Glutamatergic neuron (in vitro differentiated cells): Measurements from ENCODE around the gene HDAC4. TPM values are rescaled to one million over a fixed set of nuclear protein-coding genes. Genes with fewer than 3 reads are reported as not detected.

Experiments
- DNase-seq: peaks from one replicate; pipeline ENCODE4 v3.0.0; 2022
- H3K27ac Mint-ChIP-seq: one replicate; pipeline ENCODE4 v1.8.0; 2020; ENCODE audit warnings: mild to moderate bottlenecking, mixed read lengths, inconsistent platforms; ENCODE audit not compliant: unreplicated experiment
- H3K27me3 Mint-ChIP-seq: one replicate; pipeline ENCODE4 v1.8.0; 2020; ENCODE audit warnings: mild to moderate bottlenecking, moderate library complexity, mixed read lengths, inconsistent platforms; ENCODE audit not compliant: unreplicated experiment
- H3K36me3 Mint-ChIP-seq: one replicate; pipeline ENCODE4 v1.8.0; 2020; ENCODE audit warnings: mild to moderate bottlenecking, mixed read lengths, inconsistent platforms; ENCODE audit not compliant: unreplicated experiment
- H3K4me1 Mint-ChIP-seq: one replicate; pipeline ENCODE4 v1.8.0; 2020; ENCODE audit warnings: mild to moderate bottlenecking, low read depth, mixed read lengths, inconsistent platforms; ENCODE audit not compliant: unreplicated experiment
- H3K4me3 Mint-ChIP-seq: one replicate; pipeline ENCODE4 v1.8.0; 2020; ENCODE audit warnings: mild to moderate bottlenecking, mixed read lengths, inconsistent platforms; ENCODE audit not compliant: unreplicated experiment
- H3K9me3 Mint-ChIP-seq: one replicate; pipeline ENCODE4 v1.8.0; 2020; ENCODE audit warnings: mild to moderate bottlenecking, moderate library complexity, mixed read lengths, inconsistent platforms; ENCODE audit not compliant: unreplicated experiment
- total RNA-seq: library from RNA; stranded (reverse); fragmentation: NEBNext Ultra II Directional; extraction: Animal tissue kit (Norgen Biotek cat#: 25700); gene quantifications from one replicate; pipeline ENCODE4 v1.2.1, GENCODE V29; 2021; ENCODE audit not compliant: unreplicated experiment
- TF ChIP-seq, protein P1 (sequence below): fragments of 200-600 bp; sonication (generic); IDR thresholded peaks from one replicate; pipeline ENCODE4 v1.5.0; 2021; ENCODE audit not compliant: partially characterized antibody, unreplicated experiment

The HDAC4 gene
- total RNA-seq, 1 donor from 2014 or later = 90.6 TPM

DNA sequence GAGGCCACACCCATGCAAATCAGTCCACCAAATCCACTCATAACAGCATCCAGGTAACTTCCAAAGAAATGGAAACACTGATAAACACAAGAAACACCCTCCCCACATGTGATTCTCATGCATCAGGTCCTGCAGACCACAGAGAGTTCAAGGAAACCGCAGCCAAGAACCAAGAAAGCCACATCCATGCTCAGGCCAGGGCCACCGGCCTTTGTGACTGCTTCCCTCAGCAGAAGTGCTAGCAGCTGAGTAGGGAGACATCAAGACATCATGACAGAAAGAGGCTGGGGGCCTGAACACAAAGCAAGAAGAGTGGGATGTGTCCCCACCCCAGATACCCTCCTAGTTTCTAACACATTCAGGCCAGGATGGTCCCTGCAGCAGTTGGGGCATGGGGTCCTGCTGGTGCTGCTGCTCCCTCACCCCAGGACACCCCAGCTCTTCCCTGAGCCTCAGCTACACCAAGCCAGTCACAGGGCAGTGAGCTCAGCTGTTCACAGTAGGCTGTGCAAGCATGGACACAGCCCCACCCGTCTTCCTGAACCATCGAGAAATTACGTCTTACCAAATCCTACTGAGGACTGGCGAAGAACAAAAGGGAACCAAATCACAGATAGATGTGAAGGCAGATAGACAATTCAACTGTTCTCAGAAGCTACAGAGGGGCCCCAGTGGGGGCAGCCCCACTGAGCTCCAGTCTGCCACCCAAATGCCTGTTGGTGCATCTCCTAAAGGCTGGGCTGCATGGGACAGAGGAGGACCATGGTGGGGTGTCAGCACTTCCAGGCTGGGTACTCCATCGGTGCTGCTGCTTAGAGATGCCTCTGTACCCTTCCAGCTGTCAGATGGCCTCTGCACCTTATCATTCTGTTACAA lies 60.9 kb downstream of the HDAC4 start:
- Mint-ChIP-seq H3K27me3 (peaks cover 4% of the 10 kb centered on the region), H3K9me3 (peaks cover 4% of the 10 kb centered on the region), H3K4me3 (no peak overlapping the region), H3K4me1 (peaks cover 28% of the 10 kb centered on the region), H3K36me3 (no peaks in the 10 kb centered on the region), H3K27ac (peak overlapping the region; percentile 49)
- no peak for DNase-seq
- TF ChIP-seq, protein P1, sequence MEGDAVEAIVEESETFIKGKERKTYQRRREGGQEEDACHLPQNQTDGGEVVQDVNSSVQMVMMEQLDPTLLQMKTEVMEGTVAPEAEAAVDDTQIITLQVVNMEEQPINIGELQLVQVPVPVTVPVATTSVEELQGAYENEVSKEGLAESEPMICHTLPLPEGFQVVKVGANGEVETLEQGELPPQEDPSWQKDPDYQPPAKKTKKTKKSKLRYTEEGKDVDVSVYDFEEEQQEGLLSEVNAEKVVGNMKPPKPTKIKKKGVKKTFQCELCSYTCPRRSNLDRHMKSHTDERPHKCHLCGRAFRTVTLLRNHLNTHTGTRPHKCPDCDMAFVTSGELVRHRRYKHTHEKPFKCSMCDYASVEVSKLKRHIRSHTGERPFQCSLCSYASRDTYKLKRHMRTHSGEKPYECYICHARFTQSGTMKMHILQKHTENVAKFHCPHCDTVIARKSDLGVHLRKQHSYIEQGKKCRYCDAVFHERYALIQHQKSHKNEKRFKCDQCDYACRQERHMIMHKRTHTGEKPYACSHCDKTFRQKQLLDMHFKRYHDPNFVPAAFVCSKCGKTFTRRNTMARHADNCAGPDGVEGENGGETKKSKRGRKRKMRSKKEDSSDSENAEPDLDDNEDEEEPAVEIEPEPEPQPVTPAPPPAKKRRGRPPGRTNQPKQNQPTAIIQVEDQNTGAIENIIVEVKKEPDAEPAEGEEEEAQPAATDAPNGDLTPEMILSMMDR = no peak

DNA sequence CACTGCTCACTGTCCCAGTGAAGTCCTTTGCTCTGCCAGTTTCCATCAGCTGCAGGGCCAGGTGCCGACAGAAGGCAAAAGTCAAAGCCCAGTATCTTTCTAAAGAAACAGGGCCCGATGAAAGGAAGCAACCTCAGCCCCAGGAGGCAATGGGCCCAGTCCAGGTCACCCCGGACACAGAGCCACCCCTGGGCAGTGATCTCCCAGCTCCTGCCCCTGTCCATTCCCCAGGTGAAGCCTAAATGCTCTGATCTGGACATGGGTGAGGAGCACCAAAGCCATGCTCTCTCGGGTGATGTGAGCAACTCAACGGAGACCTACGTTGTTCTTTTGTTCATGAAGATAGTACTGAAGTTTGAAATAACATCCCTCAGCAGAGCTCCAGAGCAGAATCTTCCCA lies 61.6 kb downstream of the HDAC4 start:
- H3K27me3 Mint-ChIP-seq = peaks cover 4% of the 10 kb centered on the region
- peaks cover 28% of the 10 kb centered on the region for H3K4me1 Mint-ChIP-seq
- H3K27ac Mint-ChIP-seq = no peak overlapping the region

DNA sequence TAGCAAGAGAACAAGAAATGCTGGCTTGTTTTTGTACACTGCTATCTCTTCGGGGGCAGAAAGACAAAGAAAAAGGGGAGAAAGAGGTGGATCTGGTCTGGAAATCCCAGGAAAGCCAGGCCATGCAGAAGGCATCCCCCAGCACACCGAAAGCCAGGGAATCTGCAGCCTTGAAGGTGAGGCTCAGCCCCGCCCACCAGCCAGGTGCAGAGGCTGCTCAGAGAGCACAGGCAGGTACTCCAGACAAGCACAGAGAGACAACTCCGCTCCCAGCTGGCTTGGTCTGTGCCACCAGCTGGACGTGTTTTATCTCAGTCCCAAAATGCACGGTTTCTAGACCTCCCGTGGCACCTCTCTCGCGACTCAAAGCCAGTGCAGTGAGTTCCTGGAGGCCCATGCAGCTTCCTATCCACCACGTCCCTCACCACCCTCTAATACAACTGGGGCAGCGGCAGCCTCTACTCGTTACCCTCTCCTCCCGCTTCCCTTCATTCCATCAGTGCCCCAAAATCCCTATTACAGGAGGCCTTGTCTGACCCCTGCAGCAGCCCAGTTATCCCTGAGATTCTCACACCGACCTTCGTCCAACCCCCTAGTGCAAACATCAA lies 62.8 kb downstream of the HDAC4 start:
- Mint-ChIP-seq H3K27ac (peak overlapping the region; percentile 17), H3K9me3 (peaks cover 1% of the 10 kb centered on the region), H3K4me1 (peaks cover 30% of the 10 kb centered on the region), H3K36me3 (no peaks in the 10 kb centered on the region), H3K27me3 (peaks cover 4% of the 10 kb centered on the region), H3K4me3 (no peak overlapping the region)
- TF ChIP-seq, protein P1 = no peak
- DNase-seq = no peak

More for the DNA sequence above, 61.6 kb downstream of the HDAC4 start:
- peaks cover 1% of the 10 kb centered on the region for H3K9me3 Mint-ChIP-seq
- no peak overlapping the region for H3K4me3 Mint-ChIP-seq
- DNase-seq = no peak
- no peaks in the 10 kb centered on the region for H3K36me3 Mint-ChIP-seq
- TF ChIP-seq, protein P1 = no peak

DNA sequence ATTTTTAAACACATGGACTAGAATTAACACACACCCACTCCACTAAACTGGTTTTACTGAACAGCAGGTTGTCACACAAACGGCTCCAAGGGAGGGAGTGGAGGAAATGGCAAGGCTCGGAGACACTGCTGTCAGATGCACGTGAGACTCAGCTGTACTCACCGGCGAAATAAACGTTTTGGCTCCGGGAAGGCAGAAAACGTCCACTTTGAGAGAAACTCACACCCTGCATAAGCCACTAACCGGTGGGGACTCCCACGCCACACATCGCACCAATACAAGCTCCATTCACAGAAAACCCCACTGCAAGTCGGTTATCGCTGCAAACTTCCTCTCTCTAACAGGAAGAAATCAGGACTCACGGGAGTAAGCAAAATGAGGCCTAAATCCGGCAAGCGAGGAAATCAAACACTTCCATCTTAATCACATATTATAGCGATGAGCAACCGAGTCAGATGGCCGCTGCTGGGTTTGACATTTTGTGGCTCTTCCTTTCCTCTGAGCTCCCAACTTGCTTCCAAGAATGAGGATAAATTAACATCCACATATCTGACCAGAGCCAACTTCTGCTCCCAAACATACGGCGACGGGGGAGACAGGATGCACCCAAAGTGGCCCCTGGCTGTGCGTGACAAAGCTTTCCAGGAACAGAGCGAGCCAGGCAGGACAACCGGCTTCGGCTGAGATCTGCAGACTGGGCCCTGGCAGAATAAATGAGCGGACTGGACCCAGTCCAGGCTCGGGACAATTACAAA lies 63.5 kb downstream of the HDAC4 start:
- no peaks in the 10 kb centered on the region for H3K36me3 Mint-ChIP-seq
- H3K4me3 Mint-ChIP-seq = peak overlapping the region; percentile 2
- peaks cover 31% of the 10 kb centered on the region for H3K4me1 Mint-ChIP-seq
- peaks cover 4% of the 10 kb centered on the region for H3K27me3 Mint-ChIP-seq
- peaks cover 1% of the 10 kb centered on the region for H3K9me3 Mint-ChIP-seq
- H3K27ac Mint-ChIP-seq = no peak overlapping the region
- no peak for DNase-seq
- TF ChIP-seq, protein P1 = no peak
